HepG2 (cell line): ENCODE results near the gene TPST2. TPM values are rescaled to one million over a fixed set of nuclear protein-coding genes. Genes with fewer than 3 reads are reported as not detected.

ENCODE experiments used
- ATAC-seq: fragments of 200-7000 bp; cut with Tn5 transposase; 3 replicates; pipeline ENCODE4 v1.9.1; 2020; ENCODE audit warnings: mild to moderate bottlenecking, moderate library complexity
- BruUV-seq: library from RNA; stranded (reverse); fragments of 400-500 nt; replicated peaks from 2 replicates; lab custom pipeline; 2021; lab: Mats Ljungman, UMichigan
- CTCF ChIA-PET: fragments of 300-600 bp; formaldehyde crosslinking; extraction: SDS; loops from one replicate; lab custom pipeline; 2021; ENCODE audit warnings: low total read pairs, inconsistent platforms, low intra/inter-chr PET ratio; lab: Yijun Ruan, JAX
- POLR2A ChIA-PET: fragments of 350-600 bp; sonication (Branson Sonifier 250); formaldehyde crosslinking; loops from one replicate; lab custom pipeline; 2020; ENCODE audit warnings: antibody characterized with exemption, inconsistent platforms; lab: Yijun Ruan, JAX
- DNase-seq: peaks from one replicate; pipeline ENCODE4 v3.0.0-alpha.2; 2015; ENCODE audit warnings: low spot score
- FAIRE-seq: peaks from 3 replicates; lab custom pipeline; 2011; peaks lifted over from hg19 to GRCh38; lab: Jason Lieb, UNC
- H2AFZ ChIP-seq: one replicate; pipeline ENCODE4 v1.6.1; 2011; ENCODE audit warnings: low read length, inconsistent platforms
- H3K27ac ChIP-seq: fragments of 300-600 bp; 3 replicates; pipeline ENCODE4 v1.8.0; 2011; ENCODE audit warnings: mixed run types, mild to moderate bottlenecking, mixed read lengths, low read length, inconsistent platforms; ENCODE audit not compliant: insufficient read depth; ENCODE audit errors: extremely low read length
- H3K27me3 ChIP-seq, 2 experiments: fragments of 200-600 bp in 1 of 2; 2 replicates in 1 of 2; 3 replicates in 1 of 2; pipeline versions ENCODE4 v1.6.0 to v1.8.0; 2011; ENCODE audit warnings: low read length in 2 of 2, mild to moderate bottlenecking in 2 of 2, moderate library complexity in 2 of 2, inconsistent platforms in 1 of 2; ENCODE audit not compliant: insufficient read depth in 2 of 2, control insufficient read depth in 1 of 2
- H3K36me3 ChIP-seq, 2 experiments: fragments of 200-600 bp in 1 of 2; replicated peaks in 1 of 2; 2 replicates in 1 of 2; 3 replicates in 1 of 2; pipeline versions ENCODE4 v1.5.1 to v1.8.0; 2011; ENCODE audit warnings: low read length in 2 of 2, inconsistent platforms in 1 of 2; ENCODE audit not compliant: insufficient read depth in 2 of 2, control insufficient read depth in 1 of 2
- H3K4me1 ChIP-seq: 2 replicates; pipeline ENCODE4 v1.5.1; 2012; ENCODE audit warnings: low read length, inconsistent platforms; ENCODE audit not compliant: insufficient read depth
- H3K4me2 ChIP-seq: 2 replicates; pipeline ENCODE4 v1.6.0; 2011; ENCODE audit warnings: low read depth, low read length, inconsistent platforms
- H3K4me3 ChIP-seq, 3 experiments: fragments of 200-600 bp in 1 of 3; sonication (generic), shearing (Covaris generic) in 1 of 3; replicated peaks in 1 of 3; 2 replicates each; pipeline ENCODE4 v1.5.1; 2011 to 2016; ENCODE audit warnings: low read length in 3 of 3, inconsistent platforms in 2 of 3, low read depth in 2 of 3, mild to moderate bottlenecking in 2 of 3, control low read depth in 1 of 3, mixed read lengths in 1 of 3; ENCODE audit not compliant: insufficient read depth in 1 of 3
- H3K79me2 ChIP-seq: one replicate; pipeline ENCODE4 v1.6.1; 2011; ENCODE audit warnings: low read length, inconsistent platforms; ENCODE audit not compliant: insufficient read depth
- H3K9ac ChIP-seq: 2 replicates; pipeline ENCODE4 v1.6.0; 2011; ENCODE audit warnings: mild to moderate bottlenecking, low read depth, low read length, inconsistent platforms; ENCODE audit not compliant: insufficient read depth
- H3K9me3 ChIP-seq: 2 replicates; pipeline ENCODE4 v1.5.1; 2012; ENCODE audit warnings: mild to moderate bottlenecking, low read length
- H4K20me1 ChIP-seq: 2 replicates; pipeline ENCODE4 v1.6.0; 2011; ENCODE audit warnings: inconsistent platforms, mild to moderate bottlenecking, low read length, moderate library complexity; ENCODE audit not compliant: insufficient read depth
- KDM4B ChIP-seq: sonication (generic); formaldehyde crosslinking; IDR thresholded peaks from 2 replicates; pipeline ENCODE4 v1.4.0; 2020; ENCODE audit warnings: missing genetic modification reagents
- MLXIP ChIP-seq: sonication (generic); formaldehyde crosslinking; IDR thresholded peaks from 2 replicates; pipeline ENCODE4 v1.9.0; 2021; ENCODE audit warnings: missing genetic modification reagents, borderline replicate concordance
- REPIN1 ChIP-seq: sonication (generic); formaldehyde crosslinking; IDR thresholded peaks from 2 replicates; pipeline ENCODE4 v1.8.0; 2022; ENCODE audit warnings: missing genetic modification reagents, low read depth, mild to moderate bottlenecking, borderline replicate concordance
- TRIM24 ChIP-seq: sonication (generic); formaldehyde crosslinking; IDR thresholded peaks from 2 replicates; pipeline ENCODE4 v1.8.0; 2022; ENCODE audit warnings: mild to moderate bottlenecking, missing genetic modification reagents
- ZBTB43 ChIP-seq: sonication (generic); formaldehyde crosslinking; conservative IDR thresholded peaks from 2 replicates; pipeline ENCODE4 v1.4.0; 2020; ENCODE audit warnings: missing genetic modification reagents
- ZMYM4 ChIP-seq: sonication (generic); formaldehyde crosslinking; IDR thresholded peaks from 2 replicates; pipeline ENCODE4 v1.8.1; 2023; ENCODE audit warnings: mild to moderate bottlenecking, missing genetic modification reagents
- ZNF510 ChIP-seq: sonication (generic); formaldehyde crosslinking; IDR thresholded peaks from 2 replicates; pipeline ENCODE4 v1.4.0; 2020; ENCODE audit warnings: low read depth, mild to moderate bottlenecking, missing genetic modification reagents
- ZXDC ChIP-seq: sonication (generic); formaldehyde crosslinking; IDR thresholded peaks from 2 replicates; pipeline ENCODE4 v1.5.0; 2020; ENCODE audit warnings: mild to moderate bottlenecking, missing genetic modification reagents
- WGBS: methylation state at CpG from one replicate; pipeline ENCODE4 v1.1.6; 2017; ENCODE audit warnings: low lambda C conversion rate; 5-methylcytosine and 5-hydroxymethylcytosine counted together
- in situ Hi-C: cut with HindIII; loops from 2 replicates; pipeline ENCODE4 v1.10.0; 2017; ENCODE audit warnings: low pct_unique_long_range_greater_than_20kb; ENCODE audit not compliant: extremely low pct_ligation_motif_present
- intact Hi-C: fragments of 100-400 bp; cut with micrococcal nuclease; formaldehyde crosslinking; loops from one replicate; pipeline ENCODE4 v1.10.0; 2022; ENCODE audit not compliant: unreplicated experiment
- polyA plus RNA-seq, 8 experiments: library from polyadenylated mRNA; depleted of rRNA in 3 of 8; stranded (reverse) in 7 of 8; unstranded in 1 of 8; fragments of >200 nt; fragmentation: Illumina TruSeq in 4 of 8; extraction: Trizol in 4 of 8; gene quantifications; 2 replicates each; pipeline versions ENCODE4 v1.2.1 to v1.2.3, GENCODE V29; 2011 to 2016; ENCODE audit warnings: low read depth in 4 of 8, missing spikeins in 1 of 8, mixed read lengths in 1 of 8; ENCODE audit not compliant: insufficient read depth in 1 of 8
- total RNA-seq, 5 experiments: library from RNA; depleted of rRNA; stranded (reverse); fragments of >200 nt; fragmentation: Illumina TruSeq; extraction: Trizol; gene quantifications; 2 replicates each; pipeline ENCODE4 v1.2.3, GENCODE V29; 2016; ENCODE audit warnings: low read depth in 1 of 5

The TPST2 gene
- total and polyA plus RNA-seq, 2 of the 13 experiments (the other 11 are each of a cell fraction or from before 2014, with no cell fraction given) = 15.2 to 23.8 TPM

GRCh38 chr22:26558248-26558895, 31.6 kb downstream of the TPST2 start:
- intact Hi-C loops = no loop called here
- in situ Hi-C loops = no loop called here
- no peaks in the 10 kb centered on the region for H3K27me3 ChIP-seq
- 98% methylated on average over 3 of the region's 3 CpGs for WGBS
- no peak overlapping the region for H3K4me2 ChIP-seq
- H3K4me1 ChIP-seq = no peaks in the 10 kb centered on the region
- FAIRE-seq (no peak), ATAC-seq (no peak), DNase-seq (no peak)
- no peaks in the 10 kb centered on the region for H3K9me3 ChIP-seq
- no peaks in the 10 kb centered on the region for H4K20me1 ChIP-seq
- H2AFZ ChIP-seq = no peak overlapping the region
- H3K9ac ChIP-seq = no peak overlapping the region
- no peaks in the 10 kb centered on the region for H3K36me3 ChIP-seq
- ChIA-PET POLR2A (no interaction called here), CTCF (no interaction called here)
- no peak for TF ChIP-seq ZNF510 (CRISPR knock-in tag)
- no peak for TF ChIP-seq ZBTB43 (CRISPR knock-in tag)
- TF ChIP-seq ZXDC = no peak
- no peak for TF ChIP-seq TRIM24 (CRISPR knock-in tag)
- TF ChIP-seq REPIN1 = no peak
- no peak for TF ChIP-seq MLXIP (CRISPR knock-in tag)
- TF ChIP-seq ZMYM4 (CRISPR knock-in tag) = no peak
- no peak for TF ChIP-seq KDM4B (CRISPR knock-in tag)
- H3K4me3 ChIP-seq = no peak overlapping the region
- H3K79me2 ChIP-seq = no peaks in the 10 kb centered on the region
- no peak overlapping the region for H3K27ac ChIP-seq
- BruUV-seq = no TSS peak
